Ovary (tissue), 3 donors: ENCODE data around the gene ARHGAP10.

Source experiments
- EP300 ChIP-seq: sonication (generic); formaldehyde crosslinking; IDR thresholded peaks from one replicate; pipeline ENCODE4 v1.6.1; 2017; ENCODE audit warnings: antibody characterized with exemption
- POLR2A ChIP-seq: fragments of 450-650 bp; IDR thresholded peaks from one replicate; pipeline ENCODE4 v1.6.1; 2017; ENCODE audit warnings: antibody characterized with exemption, mild to moderate bottlenecking, moderate library complexity
- TF ChIP-seq, protein P1 (sequence below), 3 donors: fragments of 450-650 bp in 2 of 3; fragments of 200-600 bp in 1 of 3; IDR thresholded peaks; one replicate each; pipeline versions ENCODE4 v1.5.1 to v1.8.0; 2016 to 2022; ENCODE audit warnings: antibody characterized with exemption in 3 of 3, mild to moderate bottlenecking in 1 of 3
- donor health status: DM: no; HTN: no; CAD: no.

DNA sequence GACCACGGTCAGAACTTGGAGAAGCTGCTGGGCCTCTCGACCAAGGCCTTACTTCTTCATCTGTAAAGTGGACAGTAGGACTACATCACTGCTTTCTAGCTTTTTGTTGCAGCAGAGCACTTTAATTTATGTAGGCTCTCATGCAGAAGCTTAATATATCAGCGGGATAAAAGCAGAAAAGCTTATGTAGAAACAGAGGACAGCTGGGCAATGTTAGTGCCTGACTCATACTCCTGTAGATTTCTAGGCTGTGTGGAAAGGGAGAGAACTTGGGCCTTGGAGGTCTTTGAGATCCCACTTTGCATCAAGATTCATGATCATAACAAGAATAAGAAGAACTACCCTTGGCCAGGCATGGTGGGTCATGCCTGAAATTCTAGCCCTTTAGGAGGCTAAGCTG, 91.2 kb downstream of the ARHGAP10 start:
- TF ChIP-seq, protein P1, sequence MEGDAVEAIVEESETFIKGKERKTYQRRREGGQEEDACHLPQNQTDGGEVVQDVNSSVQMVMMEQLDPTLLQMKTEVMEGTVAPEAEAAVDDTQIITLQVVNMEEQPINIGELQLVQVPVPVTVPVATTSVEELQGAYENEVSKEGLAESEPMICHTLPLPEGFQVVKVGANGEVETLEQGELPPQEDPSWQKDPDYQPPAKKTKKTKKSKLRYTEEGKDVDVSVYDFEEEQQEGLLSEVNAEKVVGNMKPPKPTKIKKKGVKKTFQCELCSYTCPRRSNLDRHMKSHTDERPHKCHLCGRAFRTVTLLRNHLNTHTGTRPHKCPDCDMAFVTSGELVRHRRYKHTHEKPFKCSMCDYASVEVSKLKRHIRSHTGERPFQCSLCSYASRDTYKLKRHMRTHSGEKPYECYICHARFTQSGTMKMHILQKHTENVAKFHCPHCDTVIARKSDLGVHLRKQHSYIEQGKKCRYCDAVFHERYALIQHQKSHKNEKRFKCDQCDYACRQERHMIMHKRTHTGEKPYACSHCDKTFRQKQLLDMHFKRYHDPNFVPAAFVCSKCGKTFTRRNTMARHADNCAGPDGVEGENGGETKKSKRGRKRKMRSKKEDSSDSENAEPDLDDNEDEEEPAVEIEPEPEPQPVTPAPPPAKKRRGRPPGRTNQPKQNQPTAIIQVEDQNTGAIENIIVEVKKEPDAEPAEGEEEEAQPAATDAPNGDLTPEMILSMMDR (IDR thresholded peaks at IDR 0.05), result no peak
- TF ChIP-seq EP300 (no peak), POLR2A (no peak)
